Urinary bladder (tissue), 4 donors: Measurements from ENCODE around the gene CLMP. TPM values are rescaled to one million over a fixed set of nuclear protein-coding genes. Genes with fewer than 3 reads are reported as not detected.

Experiments
- DNase-seq: peaks from one replicate; pipeline ENCODE4 v3.0.0-alpha.2; 2015; ENCODE audit errors: extremely low spot score
- H3K27ac ChIP-seq: one replicate; pipeline ENCODE4 v1.5.1; 2013; ENCODE audit warnings: low read depth, mild to moderate bottlenecking, moderate library complexity
- H3K36me3 ChIP-seq: one replicate; pipeline ENCODE4 v1.6.1; 2013; ENCODE audit warnings: mild to moderate bottlenecking, moderate library complexity; ENCODE audit not compliant: insufficient read depth
- H3K4me1 ChIP-seq: one replicate; pipeline ENCODE4 v1.6.1; 2013; ENCODE audit warnings: mild to moderate bottlenecking, moderate library complexity; ENCODE audit not compliant: insufficient read depth
- H3K4me3 ChIP-seq: one replicate; pipeline ENCODE4 v1.5.1; 2013; ENCODE audit warnings: low read depth, low read length
- WGBS: extraction: QIAGEN DNeasy Blood & Tissue Kit; methylation state at CpG from one replicate; pipeline ENCODE4 v1.1.7; 2013; 5-methylcytosine and 5-hydroxymethylcytosine counted together
- polyA plus RNA-seq: library from polyadenylated mRNA; stranded (reverse); fragments of 200-250 nt; gene quantifications from one replicate; pipeline ENCODE4 v1.2.3, GENCODE V29; 2013
- total RNA-seq: library from RNA; depleted of rRNA; stranded (reverse); fragments of >200 nt; gene quantifications from one replicate; pipeline ENCODE4 v1.2.3, GENCODE V29; 2014
- donor health status: healthy with polysubstance abuse.
- donor health status: healthy.

Gene CLMP, protein sequence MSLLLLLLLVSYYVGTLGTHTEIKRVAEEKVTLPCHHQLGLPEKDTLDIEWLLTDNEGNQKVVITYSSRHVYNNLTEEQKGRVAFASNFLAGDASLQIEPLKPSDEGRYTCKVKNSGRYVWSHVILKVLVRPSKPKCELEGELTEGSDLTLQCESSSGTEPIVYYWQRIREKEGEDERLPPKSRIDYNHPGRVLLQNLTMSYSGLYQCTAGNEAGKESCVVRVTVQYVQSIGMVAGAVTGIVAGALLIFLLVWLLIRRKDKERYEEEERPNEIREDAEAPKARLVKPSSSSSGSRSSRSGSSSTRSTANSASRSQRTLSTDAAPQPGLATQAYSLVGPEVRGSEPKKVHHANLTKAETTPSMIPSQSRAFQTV
- 46.0 TPM for total RNA-seq
- polyA plus RNA-seq = 41.0 TPM

DNA sequence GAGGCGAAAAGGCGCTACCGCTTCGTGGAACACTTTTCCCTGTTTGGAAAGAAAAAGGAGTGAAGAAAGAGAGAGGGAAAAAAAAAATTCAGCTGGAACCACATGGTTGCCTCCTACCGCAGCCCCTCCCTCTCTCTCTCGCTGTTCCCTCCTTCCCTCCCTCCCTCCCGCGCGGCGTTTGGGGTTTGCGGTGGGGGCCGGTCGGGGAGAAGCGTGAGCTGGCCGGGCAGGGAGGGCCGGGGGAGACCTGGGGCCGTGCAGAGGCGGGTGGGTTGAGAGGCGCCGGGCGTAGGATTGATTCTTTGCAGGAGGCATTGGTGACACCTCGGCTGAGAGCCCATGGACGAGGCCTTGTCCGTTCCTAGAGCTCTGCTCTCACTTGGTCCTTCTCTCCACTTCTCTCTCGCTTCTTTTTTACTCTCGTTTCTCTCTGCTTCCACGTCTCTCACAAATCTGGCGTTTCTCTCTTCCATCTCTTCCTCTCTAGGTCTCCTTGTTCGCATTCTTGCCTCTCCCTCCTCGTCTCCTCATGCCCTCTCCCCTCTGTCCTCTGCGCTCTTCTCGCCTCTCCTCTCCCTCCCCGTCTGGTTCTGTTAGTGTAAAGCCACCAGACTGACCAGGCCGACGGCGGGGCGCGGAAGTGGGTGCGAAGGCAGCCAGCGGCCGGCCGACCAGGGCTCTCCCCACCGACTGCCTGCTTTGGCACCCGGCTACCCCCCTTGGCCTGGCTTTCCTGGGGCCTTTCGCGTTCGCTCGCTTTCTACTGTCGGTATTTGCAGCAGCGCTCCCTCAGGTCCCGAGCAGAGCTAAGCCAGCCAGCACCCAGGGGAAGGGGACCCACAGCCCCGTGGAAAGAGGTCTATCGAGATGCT, at the start of gene CLMP:
TSS of gene CLMP (minus strand) at position 61 of the 872 bp plus-strand sequence. CDS start 308 bp downstream, outside the sequence.
- Histone ChIP-seq H3K4me3 (peak within 1 kb of the TSS; percentile 61), H3K36me3 (no peaks in the 10 kb centered on the region), H3K4me1 (no peaks in the 10 kb centered on the region), H3K27ac (peak within 1 kb of the TSS; percentile 82)
- no peak for DNase-seq
- 6% methylated on average over 53 of the region's 53 CpGs for WGBS

DNA sequence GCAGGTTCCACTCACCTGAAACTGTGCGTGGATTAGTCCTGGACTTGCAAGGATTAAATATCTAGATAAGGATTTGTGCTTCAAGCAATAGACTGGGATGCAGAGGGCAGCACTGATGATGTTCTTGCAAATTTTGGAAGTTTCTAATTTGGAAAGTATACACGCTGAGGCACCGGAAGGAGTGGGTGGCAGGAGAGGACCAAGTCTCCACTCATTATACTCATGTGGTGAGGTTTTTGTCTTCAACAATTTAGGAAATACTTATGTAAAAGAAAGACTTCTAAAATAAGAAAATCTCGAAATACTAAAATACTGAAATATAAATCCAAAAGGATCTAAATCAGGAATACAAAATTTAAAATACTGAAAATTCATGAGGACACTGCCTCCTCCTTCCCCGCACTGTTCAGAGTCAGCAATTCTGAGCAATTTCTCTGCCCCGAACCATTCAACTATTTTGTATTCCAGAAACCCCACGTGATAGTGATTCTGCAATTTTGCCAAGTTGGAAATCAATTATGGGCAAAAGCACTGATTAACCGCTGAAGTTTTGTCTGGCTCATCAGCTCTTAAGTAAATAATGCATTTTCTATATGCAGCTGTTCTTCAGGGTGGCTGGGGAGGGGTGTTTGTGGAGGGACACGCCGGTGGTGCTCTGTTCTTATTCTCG, 47.0 kb upstream of the CLMP start:
- no peaks in the 10 kb centered on the region for H3K36me3 ChIP-seq
- H3K4me3 ChIP-seq = no peak overlapping the region
- H3K4me1 ChIP-seq = no peaks in the 10 kb centered on the region
- no peak for DNase-seq
- H3K27ac ChIP-seq = no peak overlapping the region
- 77% methylated on average over 11 of the region's 11 CpGs for WGBS

DNA sequence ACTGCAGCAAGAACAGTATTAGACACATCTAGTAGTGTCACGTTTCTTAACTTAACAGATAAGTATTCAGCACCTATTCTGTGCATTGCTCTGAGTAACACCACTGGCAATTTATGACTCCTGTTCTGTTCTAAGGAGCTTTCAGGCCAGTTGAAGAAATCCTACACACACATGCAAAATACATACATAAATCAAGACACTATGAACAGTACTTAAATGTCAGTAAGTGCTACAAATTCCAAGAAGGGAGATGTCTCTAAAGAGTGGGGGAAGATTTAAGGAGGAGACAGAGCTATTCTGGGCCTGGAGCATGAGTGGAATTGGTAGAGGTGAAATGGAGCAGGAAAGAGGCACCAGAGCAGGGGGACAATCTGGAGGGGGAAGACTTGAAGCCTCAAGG, 46.2 kb upstream of the CLMP start:
- DNase-seq = no peak
- H3K4me1 ChIP-seq = no peaks in the 10 kb centered on the region
- 74% methylated on average over 1 of the region's 1 CpG for WGBS
- no peaks in the 10 kb centered on the region for H3K36me3 ChIP-seq
- H3K27ac ChIP-seq = no peak overlapping the region
- no peak overlapping the region for H3K4me3 ChIP-seq

- 95% methylated on average over 15 of the region's 15 CpGs for WGBS
- no peaks in the 10 kb centered on the region for H3K36me3 ChIP-seq
- DNase-seq = no peak
- no peak overlapping the region for H3K4me3 ChIP-seq
- no peaks in the 10 kb centered on the region for H3K4me1 ChIP-seq
- H3K27ac ChIP-seq = no peak overlapping the region
Observed at GRCh38 chr11:123239191-123240150, 44.4 kb upstream of the CLMP start.

DNA sequence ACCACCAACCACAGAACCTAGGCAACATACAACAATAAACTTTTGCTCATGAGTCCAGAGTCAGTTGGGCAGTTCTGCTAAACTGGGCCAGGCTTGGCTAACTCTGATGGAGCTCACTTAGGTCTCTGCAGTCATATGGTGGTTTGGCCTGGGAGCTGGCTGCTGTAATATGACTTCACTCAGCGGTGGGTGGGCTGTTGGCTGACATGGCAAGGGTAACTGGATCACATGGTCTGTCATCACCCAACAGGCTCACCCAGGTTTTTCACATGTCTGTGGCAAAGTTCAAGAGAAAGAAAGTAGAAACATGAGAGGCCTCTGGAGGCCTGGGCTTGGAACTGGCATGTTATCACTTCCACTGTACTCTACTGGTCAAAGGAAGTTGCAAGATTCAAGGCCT, 43.2 kb upstream of the CLMP start:
- H3K4me1 ChIP-seq = no peaks in the 10 kb centered on the region
- DNase-seq = no peak
- no peaks in the 10 kb centered on the region for H3K36me3 ChIP-seq
- H3K4me3 ChIP-seq = no peak overlapping the region
- H3K27ac ChIP-seq = no peak overlapping the region
- 91% methylated on average over 1 of the region's 1 CpG for WGBS

- H3K4me3 ChIP-seq = no peak overlapping the region
- WGBS = over 99% methylated on average over 3 of the region's 3 CpGs
- H3K4me1 ChIP-seq = no peaks in the 10 kb centered on the region
- H3K27ac ChIP-seq = no peak overlapping the region
- no peaks in the 10 kb centered on the region for H3K36me3 ChIP-seq
- no peak for DNase-seq
Observed at GRCh38 chr11:123236879-123237278, 41.8 kb upstream of the CLMP start.

DNA sequence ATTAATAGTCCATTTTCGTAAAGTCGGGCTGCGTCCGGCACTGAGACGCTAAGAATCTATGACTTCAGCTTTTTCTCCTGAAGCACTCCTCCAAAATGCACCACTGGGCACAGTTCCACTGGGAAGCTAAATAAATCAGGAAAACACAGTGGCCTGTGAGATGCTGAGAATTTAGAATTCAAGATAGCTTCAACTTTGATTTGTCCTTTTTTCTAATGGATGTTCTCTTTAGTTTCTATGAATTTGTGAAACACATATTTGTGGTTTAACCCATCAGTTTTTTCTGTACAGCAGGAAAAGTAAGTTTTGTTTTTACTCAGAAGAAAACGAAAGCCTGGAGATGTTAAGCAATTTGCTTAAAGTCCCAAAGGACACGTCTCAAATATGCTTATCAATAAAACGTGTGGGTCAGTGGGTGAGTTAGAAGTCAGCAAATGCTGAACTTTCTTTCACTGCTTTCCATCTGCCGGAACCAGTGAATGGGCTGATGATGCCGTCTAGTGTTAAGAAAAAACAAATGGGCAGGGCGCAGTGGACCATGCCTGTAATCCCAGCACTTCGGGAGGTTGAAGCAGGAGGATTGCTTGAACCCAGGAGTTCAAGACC, 40.7 kb upstream of the CLMP start:
- Histone ChIP-seq H3K27ac (no peak overlapping the region), H3K36me3 (no peaks in the 10 kb centered on the region), H3K4me3 (no peak overlapping the region), H3K4me1 (no peaks in the 10 kb centered on the region)
- 46% methylated on average over 12 of the region's 12 CpGs for WGBS
- no peak for DNase-seq

- Histone ChIP-seq H3K4me3 (no peak overlapping the region), H3K36me3 (no peaks in the 10 kb centered on the region), H3K4me1 (no peaks in the 10 kb centered on the region), H3K27ac (no peak overlapping the region)
- 60% methylated on average over 12 of the region's 12 CpGs for WGBS
- no peak for DNase-seq
Observed at GRCh38 chr11:123235117-123235655, 40.1 kb upstream of the CLMP start.

- H3K4me3 ChIP-seq = no peak overlapping the region
- no peaks in the 10 kb centered on the region for H3K36me3 ChIP-seq
- H3K27ac ChIP-seq = no peak overlapping the region
- DNase-seq = no peak
- no peaks in the 10 kb centered on the region for H3K4me1 ChIP-seq
- 81% methylated on average over 3 of the region's 3 CpGs for WGBS
Observed at GRCh38 chr11:123233975-123234334, 38.9 kb upstream of the CLMP start.

- no peaks in the 10 kb centered on the region for H3K4me1 ChIP-seq
- H3K27ac ChIP-seq = no peak overlapping the region
- DNase-seq = no peak
- 83% methylated on average over 6 of the region's 6 CpGs for WGBS
- H3K4me3 ChIP-seq = no peak overlapping the region
- H3K36me3 ChIP-seq = no peaks in the 10 kb centered on the region
Observed at GRCh38 chr11:123233280-123233974, 38.4 kb upstream of the CLMP start.

DNA sequence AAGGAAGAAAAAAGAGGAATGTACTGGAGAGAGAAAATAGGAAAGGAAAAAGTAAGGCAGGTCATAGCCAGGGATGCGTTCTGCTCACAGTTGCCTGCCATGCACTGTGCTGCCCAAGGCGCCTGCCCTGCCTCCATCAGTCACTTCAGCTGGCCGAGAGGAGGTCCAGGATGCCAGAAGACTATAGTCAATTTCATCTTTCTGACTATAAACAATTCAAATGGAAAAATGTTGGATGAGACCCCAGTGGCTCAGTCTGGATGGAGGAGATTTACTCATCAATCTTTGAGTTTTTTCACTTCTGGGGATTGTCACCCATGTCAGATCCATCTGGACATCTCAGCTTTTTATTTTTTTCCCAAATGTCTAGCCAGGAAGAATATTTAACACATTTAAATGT, 36.7 kb upstream of the CLMP start:
- H3K4me3 ChIP-seq = no peak overlapping the region
- WGBS = 81% methylated on average over 3 of the region's 3 CpGs
- no peaks in the 10 kb centered on the region for H3K4me1 ChIP-seq
- no peak overlapping the region for H3K27ac ChIP-seq
- no peaks in the 10 kb centered on the region for H3K36me3 ChIP-seq
- no peak for DNase-seq

- Histone ChIP-seq H3K27ac (no peak overlapping the region), H3K36me3 (no peaks in the 10 kb centered on the region), H3K4me3 (no peak overlapping the region), H3K4me1 (no peaks in the 10 kb centered on the region)
- WGBS = 50% methylated on average over 6 of the region's 6 CpGs
- DNase-seq = no peak
Observed at GRCh38 chr11:123231256-123231655, 36.2 kb upstream of the CLMP start.
